Measurements from ENCODE around the gene PDZRN3. TPM values are rescaled to one million over a fixed set of nuclear protein-coding genes. Genes with fewer than 3 reads are reported as not detected.

The PDZRN3 gene
- total RNA-seq, 1 donor from 2014 or later, result 98.0 TPM

DNA sequence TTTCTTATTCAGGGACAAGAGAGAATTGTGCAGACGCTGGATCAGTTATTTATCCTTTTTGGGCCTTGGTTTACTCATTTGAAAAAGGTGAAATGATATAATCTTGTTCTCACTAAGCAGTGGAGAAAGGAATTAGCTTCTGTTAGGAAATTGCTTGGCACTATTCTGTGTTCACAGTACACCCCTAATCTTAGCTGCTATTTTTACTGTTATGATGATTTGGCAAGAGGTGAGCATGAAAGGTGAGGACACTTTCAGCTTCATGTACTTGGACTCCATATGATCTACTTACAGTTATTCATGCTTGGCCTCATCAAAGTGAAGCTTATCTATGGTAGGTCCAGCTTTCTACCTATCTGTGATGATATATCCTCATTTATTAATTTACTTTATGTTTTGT is 282.7 kb downstream of the PDZRN3 start:
- DNase-seq (ENCODE audit: low spot score), result no peak

DNA sequence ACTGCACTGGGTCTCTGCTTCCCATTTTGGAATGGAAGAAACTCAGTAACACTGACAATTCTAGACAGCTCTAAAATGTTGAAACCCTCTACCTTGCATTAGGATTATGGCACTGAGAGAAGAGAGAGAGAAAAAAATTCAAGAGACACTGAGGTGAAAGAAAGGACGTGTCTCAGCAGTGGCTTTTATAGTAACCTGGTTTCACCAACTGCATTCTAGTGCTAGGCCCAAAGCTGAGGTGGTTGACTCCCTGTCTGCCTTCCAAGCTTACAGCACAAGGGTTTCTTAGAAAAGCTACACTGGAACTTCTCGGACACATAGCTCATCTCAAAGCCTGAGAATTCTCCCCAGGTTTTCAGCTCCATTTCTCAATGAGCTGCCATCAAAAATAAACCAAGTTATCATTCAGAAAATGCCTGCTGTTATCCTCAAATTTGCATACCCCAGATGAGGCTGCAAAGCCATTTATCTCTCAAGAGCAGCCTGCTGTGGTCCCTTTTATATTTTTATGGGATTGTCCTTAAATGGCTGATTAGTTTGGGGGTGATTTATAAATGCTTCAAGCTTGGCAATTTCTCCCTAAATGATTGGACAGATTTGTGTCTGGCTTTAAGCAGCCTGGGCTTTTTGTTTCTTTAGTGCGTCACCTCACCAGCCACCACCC is 283.3 kb downstream of the PDZRN3 start:
- no peak for DNase-seq (ENCODE audit: low spot score)

DNA sequence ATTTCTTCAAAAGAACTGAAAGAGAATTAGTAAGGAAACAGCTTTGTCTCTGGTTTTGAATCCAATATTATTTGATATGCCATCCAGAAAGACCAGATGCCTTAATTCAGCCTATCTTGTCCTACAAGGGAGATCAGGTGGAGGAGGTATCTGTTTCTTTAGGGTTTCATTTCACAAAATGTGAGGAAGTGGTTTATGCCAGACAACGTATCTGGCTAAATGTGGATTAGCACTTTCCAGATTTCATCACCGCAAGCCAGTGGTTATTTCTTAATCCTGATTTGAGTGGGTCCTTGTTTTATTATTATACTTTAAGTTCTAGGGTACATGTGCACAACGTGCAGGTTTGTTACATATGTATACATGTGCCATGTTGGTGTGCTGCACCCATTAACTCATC is 292.2 kb downstream of the PDZRN3 start:
- DNase-seq (ENCODE audit: low spot score), result no peak
